GM10248 (cell line): ENCODE measurements around the gene ZBTB40.

Experiments used
- CTCF ChIA-PET: fragments of 300-600 bp; sonication (Branson Sonifier 250); formaldehyde crosslinking; extraction: SDS; loops from one replicate; lab custom pipeline; 2021; ENCODE audit warnings: antibody characterized with exemption; lab: Yijun Ruan, JAX
- POLR2A ChIA-PET: fragments of 350-650 bp; sonication (Branson Sonifier 250); formaldehyde crosslinking; extraction: SDS; loops from one replicate; lab custom pipeline; 2020; ENCODE audit warnings: antibody characterized with exemption; lab: Yijun Ruan, JAX
- DNase-seq: peaks from one replicate; pipeline ENCODE4 v3.0.0; 2012; ENCODE audit errors: extremely low spot score
- CTCF ChIP-seq: IDR thresholded peaks from 2 replicates; pipeline ENCODE4 v1.5.1; 2012; ENCODE audit warnings: mild to moderate bottlenecking, low read depth; ENCODE audit errors: extremely low read depth, missing control alignments, control extremely low read depth

Gene ZBTB40

GRCh38 chr1:22520871-22521270 is 69.2 kb downstream of the ZBTB40 start:
- ChIA-PET CTCF (interaction anchor here (0.9 to 1.0 kb wide), 2 partner anchors 11 to 82 kb away, joined by 3 read pairs; no protein-coding TSS in a partner anchor), POLR2A (no interaction called here)
- TF ChIP-seq CTCF: no peak
- no peak for DNase-seq

- CTCF ChIA-PET: no interaction called here
- TF ChIP-seq CTCF: no peak
- DNase-seq: no peak
- POLR2A ChIA-PET: no interaction called here
Observed at GRCh38 chr1:22521692-22522091, 70.0 kb downstream of the ZBTB40 start.

- CTCF ChIA-PET: no interaction called here
- DNase-seq: no peak
- POLR2A ChIA-PET: no interaction called here
- TF ChIP-seq CTCF: no peak
Observed at GRCh38 chr1:22522221-22522743, 70.6 kb downstream of the ZBTB40 start.

- no peak for DNase-seq
- ChIA-PET CTCF (interaction anchor here (1.3 kb wide), 1 partner anchor 14 kb away, joined by 4 read pairs; no protein-coding TSS in a partner anchor), POLR2A (no interaction called here)
- no peak for TF ChIP-seq CTCF
Observed at GRCh38 chr1:22524481-22524880, 72.8 kb downstream of the ZBTB40 start.

- POLR2A ChIA-PET: no interaction called here
- CTCF ChIA-PET: interaction anchor here (1.3 kb wide), 1 partner anchor 15 kb away, joined by 4 read pairs; no protein-coding TSS in a partner anchor
Observed at GRCh38 chr1:22525211-22525610, 73.6 kb downstream of the ZBTB40 start.

GRCh38 chr1:22525646-22526045 is 74.0 kb downstream of the ZBTB40 start:
- no peak for TF ChIP-seq CTCF
- ChIA-PET CTCF (interaction anchor here (1.3 kb wide), 1 partner anchor 15 kb away, joined by 4 read pairs; no protein-coding TSS in a partner anchor), POLR2A (no interaction called here)
- DNase-seq: no peak

More at GRCh38 chr1:22525211-22525610, 73.6 kb downstream of the ZBTB40 start:
- no peak for DNase-seq
- no peak for TF ChIP-seq CTCF
